Gastroesophageal sphincter (tissue), 3 donors: ENCODE results near the gene TSPEAR.

ENCODE experiments used
- CTCF ChIP-seq, 4 experiments: fragments of 200-600 bp in 2 of 4; fragments of 450-650 bp in 2 of 4; sonication (generic) in 1 of 4; IDR thresholded peaks; one replicate each; pipeline ENCODE4 v1.5.1; 2017 to 2019; ENCODE audit warnings: antibody characterized with exemption in 4 of 4, mild to moderate bottlenecking in 2 of 4, moderate library complexity in 2 of 4
- EP300 ChIP-seq: sonication (generic); formaldehyde crosslinking; IDR thresholded peaks from one replicate; pipeline ENCODE4 v1.6.1; 2017; ENCODE audit warnings: antibody characterized with exemption, mild to moderate bottlenecking
- POLR2A ChIP-seq, 2 donors: fragments of 450-650 bp; IDR thresholded peaks; one replicate each; pipeline ENCODE4 v1.6.1; 2017; ENCODE audit warnings: antibody characterized with exemption in 2 of 2, mild to moderate bottlenecking in 2 of 2, moderate library complexity in 1 of 2
- POLR2AphosphoS5 ChIP-seq: sonication (generic); formaldehyde crosslinking; IDR thresholded peaks from one replicate; pipeline ENCODE4 v1.6.1; 2017; ENCODE audit warnings: antibody characterized with exemption

- TF ChIP-seq CTCF (IDR thresholded peaks at IDR 0.05) (no peak), POLR2A (IDR thresholded peaks at IDR 0.05) (no peak), POLR2AphosphoS5 (no peak), EP300 (no peak)
Observed at GRCh38 chr21:44581158-44581557, 130.2 kb downstream of the TSPEAR start.
